ENCODE data around the gene ZNF385D.

ZNF385D gene

GRCh38 chr3:21750831-21751391 is at the start of gene ZNF385D:
Gene ZNF385D (minus strand): TSS chr3:21751210. CDS start chr3:21750916, 294 bp downstream.
- DNase-seq, result no peak

GRCh38 chr3:21798356-21799088 is 47.5 kb upstream of the ZNF385D start:
- DNase-seq, result no peak

GRCh38 chr3:21795921-21796320 is 44.9 kb upstream of the ZNF385D start:
- no peak for DNase-seq

GRCh38 chr3:21795152-21795837 is 44.3 kb upstream of the ZNF385D start:
- DNase-seq, result no peak

GRCh38 chr3:21794291-21794690 is 43.3 kb upstream of the ZNF385D start:
- no peak for DNase-seq

- DNase-seq, result no peak
Observed at GRCh38 chr3:21792176-21792575, 41.2 kb upstream of the ZNF385D start.

GRCh38 chr3:21791356-21791755 is 40.3 kb upstream of the ZNF385D start:
- DNase-seq, result no peak

- no peak for DNase-seq
Observed at GRCh38 chr3:21790466-21790865, 39.5 kb upstream of the ZNF385D start.

GRCh38 chr3:21789730-21790129 is 38.7 kb upstream of the ZNF385D start:
- DNase-seq, result no peak

- DNase-seq, result no peak
Observed at GRCh38 chr3:21786438-21786797, 35.4 kb upstream of the ZNF385D start.

GRCh38 chr3:21785765-21786437 is 34.9 kb upstream of the ZNF385D start:
- no peak for DNase-seq

- DNase-seq, result no peak
Observed at GRCh38 chr3:21783839-21784238, 32.8 kb upstream of the ZNF385D start.

GRCh38 chr3:21781355-21781754 is 30.3 kb upstream of the ZNF385D start:
- no peak for DNase-seq

- DNase-seq, result no peak
Observed at GRCh38 chr3:21779909-21780308, 28.9 kb upstream of the ZNF385D start.

- no peak for DNase-seq
Observed at GRCh38 chr3:21778715-21779114, 27.7 kb upstream of the ZNF385D start.

GRCh38 chr3:21777821-21778220 is 26.8 kb upstream of the ZNF385D start:
- no peak for DNase-seq

GRCh38 chr3:21766002-21766401 is 15.0 kb upstream of the ZNF385D start:
- no peak for DNase-seq

- DNase-seq, result no peak
Observed at GRCh38 chr3:21755896-21756295, 4.9 kb upstream of the ZNF385D start.

- no peak for DNase-seq
Observed at GRCh38 chr3:21754839-21755238, 3.8 kb upstream of the ZNF385D start.

GRCh38 chr3:21752749-21753347 is 1.8 kb upstream of the ZNF385D start:
- DNase-seq, result no peak

- no peak for DNase-seq
Observed at GRCh38 chr3:21751886-21752285, 876 bp upstream of the ZNF385D start.

GRCh38 chr3:21750080-21750696 is 822 bp downstream of the ZNF385D start:
- DNase-seq, result no peak
